GM23248 (cell line): ENCODE results near the gene SHISA6. TPM values are rescaled to one million over a fixed set of nuclear protein-coding genes. Genes with fewer than 3 reads are reported as not detected.

Experiments used
- DNase-seq: peaks from one replicate; pipeline ENCODE4 v3.0.0-alpha.2; 2015
- H2AFZ ChIP-seq: fragments of 200-600 bp; sonication (generic); 2 replicates; pipeline ENCODE4 v1.6.1; 2016; ENCODE audit warnings: antibody characterized with exemption
- H3F3A ChIP-seq: fragments of 200-600 bp; sonication (generic); 2 replicates; pipeline ENCODE4 v1.6.1; 2016; ENCODE audit warnings: mild to moderate bottlenecking, antibody characterized with exemption, mixed run types; ENCODE audit not compliant: insufficient read depth
- H3K27ac ChIP-seq: fragments of 200-600 bp; sonication (generic); 2 replicates; pipeline ENCODE4 v1.5.1; 2016; ENCODE audit warnings: mild to moderate bottlenecking
- H3K27me3 ChIP-seq: fragments of 200-600 bp; sonication (generic); replicated peaks from 2 replicates; pipeline ENCODE4 v1.6.1; 2016; ENCODE audit warnings: mild to moderate bottlenecking; ENCODE audit not compliant: insufficient read depth
- H3K36me3 ChIP-seq: fragments of 200-600 bp; sonication (generic); 2 replicates; pipeline ENCODE4 v1.6.1; 2016; ENCODE audit warnings: low read depth, mild to moderate bottlenecking
- H3K4me1 ChIP-seq: fragments of 200-600 bp; sonication (generic); 2 replicates; pipeline ENCODE4 v1.6.1; 2016; ENCODE audit warnings: mild to moderate bottlenecking; ENCODE audit not compliant: insufficient read depth
- H3K4me2 ChIP-seq: fragments of 200-600 bp; sonication (generic); one replicate; pipeline ENCODE4 v1.6.1; 2016; ENCODE audit warnings: mild to moderate bottlenecking; ENCODE audit not compliant: unreplicated experiment
- H3K4me3 ChIP-seq: fragments of 200-600 bp; sonication (generic); 2 replicates; pipeline ENCODE4 v1.5.1; 2016; ENCODE audit warnings: mild to moderate bottlenecking
- H3K79me2 ChIP-seq: fragments of 200-600 bp; sonication (generic); 2 replicates; pipeline ENCODE4 v1.6.1; 2016; ENCODE audit warnings: mild to moderate bottlenecking; ENCODE audit not compliant: insufficient read depth
- H3K9ac ChIP-seq: fragments of 200-600 bp; sonication (generic); 2 replicates; pipeline ENCODE4 v1.6.1; 2016; ENCODE audit warnings: mild to moderate bottlenecking
- H3K9me2 ChIP-seq: fragments of 200-600 bp; sonication (generic); 2 replicates; pipeline ENCODE4 v1.6.1; 2016; ENCODE audit warnings: mixed run types, mild to moderate bottlenecking, moderate library complexity; ENCODE audit not compliant: insufficient read depth
- H3K9me3 ChIP-seq: fragments of 200-600 bp; sonication (generic); one replicate; pipeline ENCODE4 v1.6.1; 2017; ENCODE audit warnings: low read depth
- H4K20me1 ChIP-seq: fragments of 200-600 bp; sonication (generic); 2 replicates; pipeline ENCODE4 v1.6.0; 2016; ENCODE audit not compliant: insufficient read depth
- EZH2 ChIP-seq: fragments of 200-600 bp; sonication (generic); IDR thresholded peaks from 2 replicates; pipeline ENCODE4 v1.6.1; 2018; ENCODE audit warnings: antibody characterized with exemption, mild to moderate bottlenecking; ENCODE audit not compliant: insufficient read depth, poor library complexity, severe bottlenecking
- EZH2phosphoT487 ChIP-seq: fragments of 200-600 bp; sonication (generic); IDR thresholded peaks from 2 replicates; pipeline ENCODE4 v1.6.1; 2018; ENCODE audit warnings: antibody characterized with exemption, moderate library complexity, mild to moderate bottlenecking, low read depth; ENCODE audit not compliant: insufficient read depth
- WGBS, 2 experiments: methylation state at CpG; one replicate each; pipeline ENCODE4 v1.1.6; 2015 to 2017; ENCODE audit warnings: low lambda C conversion rate in 2 of 2, low coverage in 1 of 2; ENCODE audit errors: missing lambda C conversion rate in 2 of 2; 5-methylcytosine and 5-hydroxymethylcytosine counted together
- in situ Hi-C: fragments of 300-500 bp; cut with MboI; formaldehyde crosslinking; loops from 2 replicates; pipeline ENCODE4 v1.15.0; 2020
- polyA plus RNA-seq: library from polyadenylated mRNA; unstranded; fragments of >200 nt; fragmentation: Nextera tagmentation; extraction: Ambion mirVana; gene quantifications from 2 replicates; pipeline ENCODE4 v1.2.1, GENCODE V29; 2016
- total RNA-seq: library from RNA; depleted of rRNA; stranded (reverse); fragments of >200 nt; shearing (Covaris generic); gene quantifications from 2 replicates; pipeline ENCODE4 v1.2.3, GENCODE V29; 2014

SHISA6 gene
- total and polyA plus RNA-seq, 2 experiments from 2014 or later = not detected

DNA sequence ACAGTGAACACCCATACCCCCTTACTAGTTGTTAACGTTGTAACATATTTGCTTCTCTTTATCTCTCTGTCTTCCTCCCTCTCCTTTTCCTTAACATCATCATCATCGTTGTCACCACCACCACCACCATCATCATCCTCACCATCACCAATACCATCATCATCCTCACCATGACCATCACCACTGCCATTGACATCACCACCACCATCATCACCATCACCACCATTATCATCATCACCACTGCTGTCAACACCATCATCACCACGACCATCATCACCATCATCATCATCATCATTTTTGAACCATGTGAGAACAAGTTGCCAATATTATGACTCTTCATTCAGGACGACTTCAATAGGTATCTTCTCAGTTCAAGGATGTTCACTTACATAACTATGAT is 35.5 kb downstream of the SHISA6 start:
- in situ Hi-C loops = no loop called here
- Histone ChIP-seq H3K36me3 (no peaks in the 10 kb centered on the region), H3K9ac (no peak overlapping the region), H3K79me2 (no peaks in the 10 kb centered on the region), H3K27ac (no peak overlapping the region), H3F3A (no peaks in the 10 kb centered on the region), H3K4me3 (no peak overlapping the region), H4K20me1 (no peaks in the 10 kb centered on the region), H3K4me1 (no peaks in the 10 kb centered on the region), H3K4me2 (no peak overlapping the region), H2AFZ (no peak overlapping the region), H3K27me3 (no peaks in the 10 kb centered on the region), H3K9me3 (no peaks in the 10 kb centered on the region), H3K9me2 (no peaks in the 10 kb centered on the region)
- TF ChIP-seq EZH2phosphoT487 (no peak), EZH2 (no peak)
- DNase-seq = no peak
- WGBS, 2 experiments = 13 to 14% methylated on average over 4 of the region's 4 CpGs

GRCh38 chr17:11278186-11278991 is 37.4 kb downstream of the SHISA6 start:
- H3K27me3 ChIP-seq = no peaks in the 10 kb centered on the region

GRCh38 chr17:11278992-11279270 is 37.9 kb downstream of the SHISA6 start:
- Histone ChIP-seq H3K27ac (no peak overlapping the region), H3K4me3 (no peak overlapping the region), H3K9me3 (no peaks in the 10 kb centered on the region), H3F3A (no peaks in the 10 kb centered on the region), H2AFZ (no peak overlapping the region), H3K4me2 (no peak overlapping the region), H3K79me2 (no peaks in the 10 kb centered on the region), H3K36me3 (no peaks in the 10 kb centered on the region), H3K9ac (no peak overlapping the region), H3K9me2 (no peaks in the 10 kb centered on the region), H3K4me1 (no peaks in the 10 kb centered on the region), H4K20me1 (no peaks in the 10 kb centered on the region), H3K27me3 (no peaks in the 10 kb centered on the region)
- 5 to 7% methylated on average over 3 of the region's 3 CpGs for WGBS, 2 experiments
- in situ Hi-C loops = no loop called here
- DNase-seq = no peak
- no peak for TF ChIP-seq EZH2
- TF ChIP-seq EZH2phosphoT487 = no peak

More at GRCh38 chr17:11278186-11278991, 37.4 kb downstream of the SHISA6 start:
- Histone ChIP-seq H3K27ac (no peak overlapping the region), H3K79me2 (no peaks in the 10 kb centered on the region), H3K9me3 (no peaks in the 10 kb centered on the region), H3K4me1 (no peaks in the 10 kb centered on the region), H3K36me3 (no peaks in the 10 kb centered on the region), H4K20me1 (no peaks in the 10 kb centered on the region), H3K9ac (no peak overlapping the region), H2AFZ (no peak overlapping the region), H3K4me3 (no peak overlapping the region), H3K9me2 (no peaks in the 10 kb centered on the region), H3K4me2 (no peak overlapping the region), H3F3A (no peaks in the 10 kb centered on the region)
- in situ Hi-C loops = no loop called here
- no peak for TF ChIP-seq EZH2phosphoT487
- 9 to 14% methylated on average over 15 of the region's 15 CpGs for WGBS, 2 experiments
- no peak for DNase-seq

GRCh38 chr17:11279776-11280344 is 38.8 kb downstream of the SHISA6 start:
- H3K9me2 ChIP-seq = no peaks in the 10 kb centered on the region
- no peaks in the 10 kb centered on the region for H3F3A ChIP-seq
- DNase-seq = no peak
- H3K9ac ChIP-seq = no peak overlapping the region
- WGBS, 2 experiments = 15 to 23% methylated on average over 6 of the region's 6 CpGs
- no peak overlapping the region for H3K4me2 ChIP-seq
- TF ChIP-seq EZH2phosphoT487 (no peak), EZH2 (no peak)
- no peak overlapping the region for H3K4me3 ChIP-seq
- no peaks in the 10 kb centered on the region for H3K4me1 ChIP-seq
- H3K36me3 ChIP-seq = no peaks in the 10 kb centered on the region
- no peaks in the 10 kb centered on the region for H4K20me1 ChIP-seq
- H3K27ac ChIP-seq = no peak overlapping the region
- no peaks in the 10 kb centered on the region for H3K9me3 ChIP-seq
- no peaks in the 10 kb centered on the region for H3K79me2 ChIP-seq
- in situ Hi-C loops = no loop called here
- no peak overlapping the region for H2AFZ ChIP-seq
- no peaks in the 10 kb centered on the region for H3K27me3 ChIP-seq
